Dedifferentiated amniotic fluid mesenchymal stem cell (primary cell): ENCODE results near the gene PPARA.

Source experiments
- DNase-seq: peaks from one replicate; pipeline ENCODE4 v3.0.0-alpha.2; 2016; ENCODE audit errors: extremely low spot score

The PPARA gene

DNA sequence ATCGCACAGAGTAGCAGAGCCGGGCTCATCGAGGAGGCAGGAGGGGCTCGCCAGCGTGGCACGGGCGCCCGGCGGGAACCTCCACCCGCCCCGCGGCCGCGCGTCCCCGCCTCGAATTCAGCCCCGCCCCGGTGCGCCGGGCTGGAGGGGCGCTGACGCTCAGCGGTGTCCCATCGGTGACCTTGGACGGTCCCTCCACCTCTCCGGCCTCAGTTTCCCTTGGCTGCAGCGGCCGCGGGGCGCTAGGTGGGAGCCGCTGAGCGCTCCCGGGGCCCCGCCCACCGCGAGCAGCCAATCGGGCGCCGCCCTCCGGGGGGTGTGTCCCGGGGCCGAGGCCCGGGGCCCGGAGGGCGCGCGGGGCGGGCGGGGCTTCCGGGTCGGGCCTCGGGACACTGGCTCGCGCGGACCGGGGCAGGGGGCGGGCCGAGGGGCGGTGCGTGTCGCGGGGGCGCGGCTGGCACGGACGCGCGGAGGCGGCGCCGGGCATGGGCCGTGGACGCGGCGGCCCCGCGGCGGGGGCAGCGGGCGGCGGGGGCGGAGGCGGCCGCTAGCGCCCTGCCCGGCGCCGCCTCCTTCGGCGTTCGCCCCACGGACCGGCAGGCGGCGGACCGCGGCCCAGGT lies at the start of gene PPARA:
TSS of gene PPARA (plus strand) at position 493 of the 621 bp plus-strand sequence. CDS start 47,858 bp downstream, outside the sequence.
- peak; percentile 52 for DNase-seq

DNA sequence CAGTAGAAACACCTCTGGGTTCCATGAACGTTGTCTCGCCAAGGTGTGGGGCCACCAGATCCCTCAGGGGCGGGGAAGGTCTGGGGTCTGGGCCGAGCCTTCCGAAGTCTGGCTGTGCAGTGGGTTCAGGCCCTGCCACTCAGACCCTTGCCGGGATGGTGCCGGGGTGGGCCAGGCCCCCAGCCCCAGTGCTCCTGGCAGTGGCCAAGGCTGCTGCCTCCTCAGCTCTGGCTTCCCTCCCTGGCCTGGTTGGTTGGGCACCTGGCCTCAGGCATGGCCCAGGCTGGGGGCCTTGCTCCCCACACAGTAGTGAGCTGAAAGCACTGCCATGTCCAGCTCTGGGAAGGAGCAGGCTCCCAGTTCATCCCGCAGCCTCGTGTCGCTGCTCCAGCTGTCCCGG lies 48.2 kb upstream of the PPARA start:
- DNase-seq = no peak

- no peak for DNase-seq
These were observed 47.6 kb upstream of the PPARA start for GRCh38 chr22:46102752-46103151.

- DNase-seq = no peak
These were observed 47.1 kb upstream of the PPARA start for GRCh38 chr22:46103181-46103580.

DNA sequence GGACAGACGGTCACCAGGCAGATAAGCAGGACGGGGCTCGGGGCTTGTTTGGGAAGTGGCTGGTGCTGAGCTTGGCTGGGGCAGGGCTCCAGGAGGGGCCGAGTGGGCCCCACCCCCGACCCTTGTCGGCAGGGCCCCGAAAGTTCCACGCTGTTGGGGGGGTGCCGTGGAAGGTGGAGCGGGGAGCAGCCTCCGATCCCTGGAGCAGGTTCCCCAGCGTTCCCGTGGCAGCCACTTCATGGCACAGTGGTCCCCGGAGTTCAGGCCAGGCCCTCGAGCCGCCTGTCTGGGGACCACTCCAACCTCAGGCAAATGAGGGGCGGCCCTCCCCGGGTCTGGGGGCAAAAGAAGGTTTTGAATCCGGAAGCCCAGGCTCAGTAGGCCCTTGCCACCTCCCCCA lies 46.7 kb upstream of the PPARA start:
- DNase-seq = no peak

DNA sequence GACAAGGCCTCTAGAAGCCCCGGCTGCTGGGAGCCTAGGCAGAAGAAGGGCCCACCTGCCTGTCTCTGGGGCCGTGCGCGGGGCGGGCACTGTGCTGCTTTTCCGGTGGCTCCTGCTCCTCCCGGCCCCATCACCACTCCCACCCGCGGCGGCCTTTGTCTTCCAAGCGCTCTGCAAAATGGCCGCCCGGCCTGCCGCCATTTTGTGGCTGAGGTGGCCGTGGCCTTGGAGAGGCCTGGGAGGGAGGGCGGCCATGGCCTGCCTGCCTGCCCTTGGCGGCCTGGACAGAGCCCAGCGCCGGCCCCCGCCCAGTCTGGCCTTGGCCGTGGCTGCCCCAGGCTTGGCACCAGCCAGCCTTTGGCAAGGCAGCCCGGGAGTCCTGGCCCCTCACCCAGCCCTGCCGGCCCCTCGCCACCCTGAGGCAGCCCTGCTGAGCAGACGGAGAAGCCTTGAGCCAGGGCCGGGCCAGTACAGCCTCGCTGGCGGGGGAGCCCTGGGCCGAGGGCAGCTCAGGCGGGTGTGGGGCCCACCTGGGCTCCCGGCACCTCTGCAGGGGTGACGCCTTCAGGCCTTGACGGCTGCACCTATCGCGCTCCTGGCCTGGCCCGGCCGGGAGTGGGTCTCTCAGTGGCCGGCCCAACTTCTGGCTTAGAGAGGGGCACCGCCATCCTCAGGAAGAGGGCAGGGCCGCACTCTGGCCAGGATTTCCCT lies 46.0 kb upstream of the PPARA start:
- DNase-seq = no peak

- DNase-seq = no peak
These were observed 45.3 kb upstream of the PPARA start for GRCh38 chr22:46104881-46105493.

DNA sequence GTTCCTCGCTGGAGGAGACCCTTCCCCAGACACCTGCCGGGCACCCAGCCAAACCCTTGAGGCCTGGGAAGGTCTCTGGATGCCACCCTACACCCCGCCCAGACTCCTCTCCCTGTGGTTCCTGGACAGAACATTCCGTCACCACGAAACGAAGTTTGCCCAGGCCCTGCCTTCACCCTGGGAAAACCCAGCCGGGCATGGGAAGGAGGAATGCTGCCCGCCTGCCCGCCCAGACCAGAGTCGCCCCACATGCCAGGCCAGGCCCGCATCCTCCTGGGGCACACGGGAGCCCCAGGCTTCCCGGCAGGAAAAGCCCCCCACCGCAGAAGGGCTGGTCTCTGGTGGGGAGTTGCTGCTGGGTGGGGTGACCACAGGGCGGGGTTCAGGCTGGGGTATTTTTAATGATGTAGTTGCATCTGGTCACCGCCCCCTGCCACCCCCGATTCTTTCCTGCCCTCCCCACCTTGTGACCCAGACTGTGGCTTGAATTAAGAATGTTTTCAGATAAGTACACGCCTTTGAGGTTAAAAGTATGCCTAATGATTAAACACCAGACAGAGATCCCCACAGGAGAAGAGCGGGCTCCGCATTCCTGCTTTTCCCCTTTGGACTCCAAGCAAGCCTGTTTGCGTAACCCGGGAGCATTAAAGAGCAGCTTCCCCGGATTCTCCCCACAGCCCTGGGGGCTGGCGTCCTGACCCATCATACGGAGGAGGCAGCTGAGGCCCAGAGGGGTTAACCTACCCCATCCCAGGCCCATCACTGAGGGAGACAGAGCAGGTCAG lies 44.6 kb upstream of the PPARA start:
- DNase-seq = no peak

GRCh38 chr22:46106279-46107022 lies 43.9 kb upstream of the PPARA start:
- DNase-seq = no peak

GRCh38 chr22:46107089-46107664 lies 43.1 kb upstream of the PPARA start:
- DNase-seq = no peak

GRCh38 chr22:46107753-46108563 lies 42.4 kb upstream of the PPARA start:
- no peak for DNase-seq

DNA sequence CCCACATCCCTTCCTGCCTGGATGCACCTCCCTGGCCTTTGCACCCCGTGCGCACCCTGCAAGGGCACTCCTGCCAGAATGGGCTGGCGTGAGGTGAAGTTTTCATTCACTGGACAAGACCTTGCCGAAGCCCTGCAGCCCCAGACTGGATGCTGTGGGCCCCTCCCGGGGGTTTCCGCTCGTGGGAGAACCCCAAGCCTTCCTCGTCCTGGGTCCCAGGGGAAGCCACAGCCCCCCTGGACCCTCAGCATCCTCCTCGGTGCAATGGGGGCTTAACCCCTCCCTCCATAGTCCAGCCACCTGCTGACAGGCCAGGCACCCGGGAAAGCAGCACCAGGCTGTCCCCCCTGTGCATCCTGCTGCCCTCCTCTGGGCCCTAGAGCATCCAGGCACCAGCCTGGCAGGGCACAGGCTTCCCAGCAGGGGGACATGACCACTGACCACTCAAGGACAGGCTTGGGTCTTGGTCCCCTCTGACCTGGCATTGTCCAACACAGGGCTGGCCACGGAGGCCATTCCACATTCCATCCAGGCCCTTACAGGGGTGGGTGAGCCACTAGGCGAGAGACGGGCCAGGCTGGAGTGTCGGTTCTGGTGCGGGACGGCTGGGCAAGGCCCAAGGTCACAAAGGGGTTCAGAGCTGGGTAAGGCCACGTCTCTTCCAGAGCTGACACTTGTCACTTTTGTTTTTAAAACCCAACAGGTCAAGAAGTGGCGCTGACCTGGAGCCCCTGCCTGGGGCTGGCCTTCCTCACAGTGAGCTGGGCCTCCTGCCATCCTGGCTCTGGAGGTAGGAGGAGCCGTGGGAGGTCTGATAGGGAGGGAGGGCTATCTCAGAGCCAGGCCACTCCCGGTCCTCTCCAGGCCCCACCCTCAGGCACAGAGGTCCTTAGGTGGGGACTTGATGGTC lies 41.5 kb upstream of the PPARA start:
- DNase-seq = no peak

GRCh38 chr22:46109474-46110003 lies 40.8 kb upstream of the PPARA start:
- DNase-seq = no peak

- no peak for DNase-seq
These were observed 40.1 kb upstream of the PPARA start for GRCh38 chr22:46110215-46110614.

DNA sequence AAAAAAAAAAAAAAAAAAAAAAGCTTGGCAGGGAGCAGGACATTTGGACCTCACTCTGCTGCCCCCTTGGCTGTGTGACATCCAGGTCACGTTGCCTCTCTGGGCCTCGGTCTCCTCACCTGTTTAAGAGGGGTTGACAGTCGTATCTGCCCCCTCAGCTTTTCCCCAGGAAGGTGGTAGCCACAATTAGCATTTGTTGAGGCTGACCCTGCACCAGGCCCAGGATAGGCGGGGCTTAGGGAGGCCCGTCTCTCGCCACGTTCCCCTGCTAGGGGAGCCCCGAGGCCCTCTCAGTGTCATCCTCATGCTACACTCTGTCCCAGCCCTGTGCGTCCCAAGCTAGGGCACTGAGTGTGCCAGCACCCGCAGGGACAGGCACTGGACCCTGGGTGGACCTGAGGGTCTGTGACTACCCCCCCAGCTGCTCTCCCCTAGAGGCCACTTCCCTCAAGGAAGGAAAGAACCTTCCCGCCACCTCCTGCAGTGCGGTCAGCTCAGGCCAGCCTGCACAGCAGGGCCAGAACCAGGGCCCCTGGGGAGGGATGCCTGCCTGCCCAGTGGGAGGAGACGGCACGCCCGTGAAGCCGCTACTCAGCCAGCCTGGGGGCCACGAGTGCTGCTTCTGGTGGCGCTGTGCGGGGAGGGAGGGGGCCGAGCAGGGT lies 38.5 kb upstream of the PPARA start:
- DNase-seq = no peak

- DNase-seq = no peak
These were observed 37.9 kb upstream of the PPARA start for GRCh38 chr22:46112405-46112804.

DNA sequence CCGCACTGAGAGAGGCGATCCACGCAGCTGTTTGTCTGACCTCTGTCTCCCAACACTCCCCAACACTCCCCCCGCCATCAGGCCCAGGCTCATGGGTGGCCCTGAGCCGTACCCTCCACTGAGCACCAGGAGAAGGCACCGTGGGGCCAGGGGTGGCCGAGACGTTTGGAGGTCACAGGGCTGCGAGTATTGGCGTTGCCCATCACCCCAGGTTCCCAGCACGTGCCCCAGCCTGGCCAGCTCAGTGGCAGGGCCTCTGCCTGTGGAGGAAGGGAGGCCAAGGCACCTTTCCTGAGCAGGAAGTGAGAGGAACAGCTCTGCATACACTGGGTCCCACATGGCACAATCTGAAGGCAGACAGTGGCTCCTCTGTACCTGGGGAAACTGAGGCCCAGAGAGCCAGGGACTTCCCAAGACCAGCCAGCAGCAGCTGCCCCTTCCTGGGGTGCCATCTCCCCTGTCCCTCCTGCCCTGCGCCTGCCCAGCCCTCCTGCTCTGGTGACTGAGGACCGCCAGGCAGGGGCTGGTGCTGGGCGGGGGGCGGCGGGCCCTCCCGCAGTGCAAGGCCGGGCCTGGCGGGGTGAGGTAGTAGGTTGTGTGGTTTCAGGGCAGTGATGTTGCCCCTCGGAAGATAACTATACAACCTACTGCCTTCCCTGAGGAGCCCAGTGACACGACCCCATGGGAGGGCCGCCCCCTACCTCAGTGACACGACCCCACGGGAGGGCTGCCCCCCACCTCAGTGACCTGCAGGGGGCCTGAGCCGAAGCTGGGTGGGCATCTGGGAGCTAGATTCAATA lies 37.0 kb upstream of the PPARA start:
- DNase-seq = no peak
